HG03139 (cell line): ENCODE results near the gene CASS4.

Source experiments
- ATAC-seq: cut with Tn5 transposase; IDR thresholded peaks from one replicate; pipeline ENCODE4 v1.9.1; 2021; ENCODE audit not compliant: unreplicated experiment

Gene CASS4

DNA sequence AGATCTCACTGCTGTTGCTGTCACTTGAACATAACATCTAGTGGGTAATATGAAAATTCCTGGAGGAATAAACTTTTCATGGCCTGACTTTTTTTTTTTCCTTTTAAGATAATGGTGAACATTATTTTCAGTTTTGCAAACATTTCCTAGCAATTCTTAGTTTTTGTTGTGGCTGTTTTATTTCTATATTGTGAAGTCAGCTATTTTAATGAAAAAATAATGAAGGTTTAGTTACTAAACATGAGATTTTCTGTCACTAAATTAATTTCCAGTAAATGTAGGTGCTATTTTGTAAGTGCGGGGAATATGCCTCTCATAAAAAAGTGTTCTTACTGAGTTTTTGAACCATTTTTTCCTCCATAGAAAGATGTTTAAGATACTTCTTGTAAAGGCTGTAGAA is 89.1 kb downstream of the CASS4 start:
- no peak for ATAC-seq

DNA sequence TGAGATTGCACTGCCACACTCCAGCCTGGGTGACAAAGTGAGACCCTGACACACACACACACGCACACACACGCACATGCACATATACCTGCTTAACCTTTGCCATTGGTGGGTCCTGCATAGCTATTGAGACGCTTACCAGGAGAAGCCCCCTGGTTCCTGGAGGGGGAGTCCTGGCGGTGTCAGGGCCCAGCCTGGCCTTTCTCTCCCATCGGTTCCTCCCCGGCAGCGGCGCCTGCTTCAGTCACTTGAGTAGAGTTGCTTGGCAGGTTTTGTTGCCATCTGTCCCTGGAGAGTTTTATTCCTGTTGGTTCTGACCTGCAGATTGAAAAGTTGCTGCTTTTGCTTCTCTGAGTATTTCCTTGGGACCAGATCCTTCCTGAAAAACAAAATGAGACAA is 91.9 kb downstream of the CASS4 start:
- no peak for ATAC-seq

DNA sequence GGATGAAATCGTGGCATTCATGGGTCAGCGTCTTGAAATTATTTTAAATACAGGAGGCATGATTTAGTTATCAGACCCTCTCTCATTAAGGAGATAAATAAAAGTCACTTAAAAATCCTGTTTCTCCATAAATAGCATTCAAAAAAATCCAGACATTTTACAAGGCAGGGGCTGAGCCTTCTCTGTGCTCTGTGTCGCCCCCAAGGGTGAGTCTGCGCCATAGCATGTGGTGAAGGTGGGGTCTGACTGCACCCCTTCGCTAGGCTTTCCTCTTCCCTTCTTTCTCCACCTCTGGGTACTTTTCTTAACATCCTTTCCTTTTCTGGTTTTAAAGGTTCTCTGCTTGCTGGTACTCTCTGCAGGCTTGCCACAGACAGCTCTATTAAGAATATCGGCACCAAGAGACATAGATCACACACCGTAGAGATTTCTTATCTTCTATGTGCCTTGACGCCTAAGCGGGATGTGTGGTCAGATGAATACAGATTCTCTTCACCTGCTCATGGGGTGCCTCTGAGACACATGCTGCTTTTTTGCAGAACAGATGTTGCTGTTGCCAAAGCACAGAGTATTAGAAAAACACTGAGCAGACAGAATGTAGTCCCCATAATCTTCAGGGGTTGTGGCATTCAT is 92.4 kb downstream of the CASS4 start:
- no peak for ATAC-seq

DNA sequence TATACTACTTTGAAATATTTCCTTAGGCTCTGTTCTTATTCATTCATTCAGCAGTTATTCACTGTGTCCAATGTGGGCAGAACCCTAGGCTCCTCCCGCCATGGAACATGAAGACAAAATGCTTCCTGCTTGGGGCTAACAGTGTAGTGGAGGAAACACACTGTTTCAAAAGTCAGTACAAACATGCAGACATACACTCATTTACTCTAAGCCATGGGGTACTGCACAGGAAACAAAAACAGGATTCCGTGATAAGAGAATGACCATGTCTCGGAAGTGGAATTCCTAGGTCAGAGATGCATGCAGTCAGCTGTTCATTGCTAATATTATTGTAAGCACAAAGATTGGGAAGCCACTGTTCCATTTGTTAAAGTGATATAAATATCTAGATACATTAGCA is 94.0 kb downstream of the CASS4 start:
- no peak for ATAC-seq
